GM12878 (cell line): ENCODE data around the gene PRR7. TPM values are rescaled to one million over a fixed set of nuclear protein-coding genes. Genes with fewer than 3 reads are reported as not detected.

Experiments used
- ATAC-seq: fragments of 200-7000 bp; cut with Tn5 transposase; 3 replicates; pipeline ENCODE4 v1.9.1; 2020; ENCODE audit warnings: mild to moderate bottlenecking, moderate library complexity
- BruUV-seq: library from RNA; stranded (reverse); fragments of 400-500 nt; replicated peaks from 2 replicates; lab custom pipeline; 2021; lab: Mats Ljungman, UMichigan
- CTCF ChIA-PET: fragments of 300-600 bp; sonication (Branson Sonifier 250); formaldehyde crosslinking; extraction: SDS; loops from one replicate; lab custom pipeline; 2021; ENCODE audit warnings: inconsistent platforms; lab: Yijun Ruan, JAX
- POLR2A ChIA-PET: fragments of 350-600 bp; formaldehyde crosslinking; extraction: SDS; loops from one replicate; lab custom pipeline; 2021; ENCODE audit warnings: inconsistent platforms; lab: Charles Lee
- RAD21 ChIA-PET: fragments of 300-600 bp; sonication (Branson Sonifier 250); formaldehyde crosslinking; loops from one replicate; lab custom pipeline; 2023; ENCODE audit warnings: antibody characterized with exemption; ENCODE audit not compliant: unreplicated experiment; lab: Charles Lee
- SMC1A ChIA-PET: fragments of 300-600 bp; sonication (Branson Sonifier 250); formaldehyde crosslinking; loops from one replicate; lab custom pipeline; 2023; ENCODE audit not compliant: unreplicated experiment, uncharacterized antibody; lab: Charles Lee
- DNase-seq: peaks from one replicate; pipeline ENCODE4 v3.0.0-alpha.2; 2011; ENCODE audit warnings: low read depth, low spot score
- FAIRE-seq: peaks from 3 replicates; lab custom pipeline; 2011; peaks lifted over from hg19 to GRCh38; lab: Jason Lieb, UNC
- H2AFZ ChIP-seq: 2 replicates; pipeline ENCODE4 v1.6.0; 2011; ENCODE audit warnings: low read depth, low read length, control low read depth; ENCODE audit not compliant: control insufficient read depth
- H3K27ac ChIP-seq: 2 replicates; pipeline ENCODE4 v1.5.1; 2011; ENCODE audit warnings: control low read depth; ENCODE audit not compliant: control insufficient read depth, insufficient read depth
- H3K27me3 ChIP-seq, 2 experiments: replicated peaks in 1 of 2; 2 replicates each; pipeline versions ENCODE4 v1.6.0 to v1.6.1; 2011; ENCODE audit warnings: low read length in 1 of 2; ENCODE audit not compliant: control insufficient read depth in 2 of 2, insufficient read depth in 2 of 2
- H3K36me3 ChIP-seq, 2 experiments: 2 replicates each; pipeline ENCODE4 v1.5.1; 2011; ENCODE audit warnings: low read length in 1 of 2; ENCODE audit not compliant: control insufficient read depth in 2 of 2, insufficient read depth in 2 of 2
- H3K4me1 ChIP-seq: 2 replicates; pipeline ENCODE4 v1.6.1; 2011; ENCODE audit warnings: mild to moderate bottlenecking, low read length, moderate library complexity, mixed read lengths; ENCODE audit not compliant: control insufficient read depth, insufficient read depth
- H3K4me2 ChIP-seq: 2 replicates; pipeline ENCODE4 v1.6.0; 2011; ENCODE audit warnings: control low read depth; ENCODE audit not compliant: control insufficient read depth, insufficient read depth
- H3K4me3 ChIP-seq: fragments of 200-600 bp; sonication (generic); 2 replicates; pipeline ENCODE4 v1.5.1; 2016
- H3K79me2 ChIP-seq: 2 replicates; pipeline ENCODE4 v1.6.0; 2011; ENCODE audit warnings: low read length; ENCODE audit not compliant: control insufficient read depth, insufficient read depth
- H3K9ac ChIP-seq: 2 replicates; pipeline ENCODE4 v1.8.0; 2011; ENCODE audit warnings: low read length, control low read depth, mixed read lengths; ENCODE audit not compliant: control insufficient read depth, insufficient read depth
- H3K9me3 ChIP-seq: replicated peaks from 3 replicates; pipeline ENCODE4 v1.5.1; 2011; ENCODE audit warnings: mild to moderate bottlenecking, low read length; ENCODE audit not compliant: control insufficient read depth, insufficient read depth
- H4K20me1 ChIP-seq: 2 replicates; pipeline ENCODE4 v1.6.0; 2011; ENCODE audit not compliant: control insufficient read depth, insufficient read depth
- EGR1 ChIP-seq, 2 experiments: IDR thresholded peaks; 1 replicate in 1 of 2; 2 replicates in 1 of 2; pipeline ENCODE4 v1.6.1; 2011 to 2012; ENCODE audit warnings: low read depth in 2 of 2, low read length in 2 of 2, borderline replicate concordance in 1 of 2, mild to moderate bottlenecking in 1 of 2, moderate library complexity in 1 of 2
- FOXK2 ChIP-seq: fragments of 450-650 bp; IDR thresholded peaks from 2 replicates; pipeline ENCODE4 v1.6.1; 2017; ENCODE audit warnings: mild to moderate bottlenecking, moderate library complexity
- PML ChIP-seq: IDR thresholded peaks from 2 replicates; pipeline ENCODE4 v1.6.1; 2012; ENCODE audit warnings: low read length, inconsistent platforms
- TARDBP ChIP-seq: IDR thresholded peaks from 2 replicates; pipeline ENCODE4 v1.6.1; 2016; ENCODE audit warnings: borderline replicate concordance
- ZNF217 ChIP-seq: fragments of 450-650 bp; IDR thresholded peaks from 2 replicates; pipeline ENCODE4 v1.6.1; 2017; ENCODE audit warnings: antibody characterized with exemption, mild to moderate bottlenecking
- WGBS: methylation state at CpG from one replicate; pipeline ENCODE4 v1.1.6; 2016; ENCODE audit warnings: low lambda C conversion rate; ENCODE audit not compliant: insufficient replicate concordance, insufficient coverage; ENCODE audit errors: missing lambda C conversion rate; 5-methylcytosine and 5-hydroxymethylcytosine counted together
- in situ Hi-C: fragments of 300-500 bp; cut with MboI; formaldehyde crosslinking; loops from 9 replicates; pipeline ENCODE4 v1.14.3; 2018; ENCODE audit warnings: mixed read lengths
- intact Hi-C: fragments of 100-400 bp; cut with micrococcal nuclease; formaldehyde crosslinking; loops from one replicate; pipeline ENCODE4 v1.14.2; 2022; ENCODE audit not compliant: unreplicated experiment
- polyA plus RNA-seq, 11 experiments: library from polyadenylated mRNA; depleted of rRNA in 4 of 11; unstranded in 6 of 11; stranded (reverse) in 5 of 11; fragments of >200 nt; fragmentation: Nextera tagmentation in 4 of 11; fragmentation: Illumina TruSeq in 1 of 11; extraction: Ambion mirVana in 4 of 11; extraction: Trizol in 1 of 11; gene quantifications; 1 replicate in 1 of 11; 2 replicates in 10 of 11; pipeline versions ENCODE4 v1.2.1 to v1.2.3, GENCODE V29; 2011 to 2016; ENCODE audit warnings: inconsistent platforms in 2 of 11, missing spikeins in 2 of 11, low read depth in 1 of 11
- total RNA-seq, 4 experiments: library from RNA; depleted of rRNA in 3 of 4; stranded (reverse); fragments of >200 nt in 3 of 4; fragmentation: Illumina TruSeq in 1 of 4; extraction: Trizol in 1 of 4; gene quantifications; 2 replicates each; pipeline versions ENCODE4 v1.2.1 to v1.2.3, GENCODE V29; 2013 to 2021
- TF ChIP-seq, protein P1 (sequence below): IDR thresholded peaks from 2 replicates; pipeline ENCODE4 v1.6.1; 2012; ENCODE audit warnings: low read depth, low read length, improper control_type of control experiment

PRR7 gene
- total and polyA plus RNA-seq, 10 of the 15 experiments (the other 5 are each of a cell fraction or from before 2014, with no cell fraction given), result 0.09 to 18.8 (median 4.6) TPM; not detected in 2

GRCh38 chr5:177468329-177468684 is 21.7 kb downstream of the PRR7 start:
- peaks cover 4% of the 10 kb centered on the region; the same call in 1 of the 2 replicates for H3K79me2 ChIP-seq
- no peak overlapping the region for H3K27ac ChIP-seq
- H3K4me2 ChIP-seq, result no peak overlapping the region
- H3K9ac ChIP-seq, result no peak overlapping the region
- H3K9me3 ChIP-seq, result no peaks in the 10 kb centered on the region
- SMC1A ChIA-PET, result interaction anchor here (1.0 to 1.1 kb wide), 2 partner anchors 9 to 11 kb away, joined by 4 read pairs; no protein-coding TSS in a partner anchor
- peaks cover 3% of the 10 kb centered on the region; the same call in 1 of the 2 replicates for H3K4me1 ChIP-seq
- CTCF ChIA-PET, result interaction anchor here (0.7 to 1.1 kb wide), 2 partner anchors 13 to 14 kb away, joined by 3 to 4 read pairs; no protein-coding TSS in a partner anchor
- intact Hi-C loops, result no loop called here
- 19% methylated on average over 2 of the region's 2 CpGs for WGBS
- no peak overlapping the region for H2AFZ ChIP-seq
- POLR2A ChIA-PET, result no interaction called here
- FAIRE-seq (no peak), DNase-seq (no peak), ATAC-seq (no peak)
- TF ChIP-seq ZNF217, result no peak
- no peak for TF ChIP-seq FOXK2
- TF ChIP-seq TARDBP, result no peak
- TF ChIP-seq, protein P1, sequence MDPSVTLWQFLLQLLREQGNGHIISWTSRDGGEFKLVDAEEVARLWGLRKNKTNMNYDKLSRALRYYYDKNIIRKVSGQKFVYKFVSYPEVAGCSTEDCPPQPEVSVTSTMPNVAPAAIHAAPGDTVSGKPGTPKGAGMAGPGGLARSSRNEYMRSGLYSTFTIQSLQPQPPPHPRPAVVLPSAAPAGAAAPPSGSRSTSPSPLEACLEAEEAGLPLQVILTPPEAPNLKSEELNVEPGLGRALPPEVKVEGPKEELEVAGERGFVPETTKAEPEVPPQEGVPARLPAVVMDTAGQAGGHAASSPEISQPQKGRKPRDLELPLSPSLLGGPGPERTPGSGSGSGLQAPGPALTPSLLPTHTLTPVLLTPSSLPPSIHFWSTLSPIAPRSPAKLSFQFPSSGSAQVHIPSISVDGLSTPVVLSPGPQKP, result no peak
- TF ChIP-seq PML, result no peak
- TF ChIP-seq EGR1 (IDR thresholded peaks at IDR 0.05; ENCODE audit: borderline replicate concordance in 1 of 2, low read depth in 2 of 2, low read length in 2 of 2), result no peak
- H3K27me3 ChIP-seq, result no peaks in the 10 kb centered on the region
- H4K20me1 ChIP-seq, result no peaks in the 10 kb centered on the region
- no peaks in the 10 kb centered on the region for H3K36me3 ChIP-seq
- RAD21 ChIA-PET, result no interaction called here
- no TSS peak for BruUV-seq
- in situ Hi-C loops, result no loop called here
- no peak overlapping the region for H3K4me3 ChIP-seq
